ENCODE measurements around the gene FKBP8.

The FKBP8 gene

DNA sequence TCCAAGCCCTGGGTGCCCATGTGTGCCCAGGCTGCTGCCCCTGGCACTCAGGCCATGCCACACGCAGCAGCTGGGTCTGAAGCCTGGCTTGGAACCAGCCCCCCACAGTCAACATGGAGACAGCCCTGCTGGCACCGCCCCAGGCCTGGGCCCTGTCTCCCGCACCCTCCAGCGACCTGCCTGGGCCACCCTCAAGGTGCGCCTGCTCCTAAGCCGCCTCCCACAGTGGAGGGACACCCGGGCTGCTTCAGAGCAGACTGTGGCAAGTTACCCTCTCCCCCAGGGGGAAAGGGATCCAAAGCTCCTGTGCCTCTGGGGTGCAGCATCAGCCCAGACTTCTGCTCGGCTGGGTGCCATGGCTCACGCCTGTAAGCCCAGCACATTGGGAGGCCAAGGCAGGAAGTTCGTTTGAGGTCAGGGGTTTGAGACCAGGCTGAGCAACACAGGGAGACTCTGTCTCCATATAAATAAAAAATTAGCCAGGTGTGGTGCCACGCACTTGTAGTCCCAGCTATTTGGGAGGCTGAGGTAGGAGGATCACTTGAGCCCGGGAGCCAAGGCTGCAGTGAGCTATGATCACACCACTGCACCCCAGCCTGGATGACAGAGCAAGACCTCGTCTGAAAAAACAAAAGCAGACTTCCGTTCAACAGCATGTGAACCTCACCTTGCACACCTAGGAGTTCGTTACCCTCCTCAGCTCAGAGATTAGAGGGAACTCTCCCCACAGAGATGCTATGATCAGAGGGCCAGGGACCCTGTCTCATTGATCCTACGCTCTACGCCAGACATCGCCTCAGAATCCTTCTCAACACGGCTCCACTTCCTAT lies 37.1 kb downstream of the FKBP8 start:
- no peak overlapping the region for H3K4me3 ChIP-seq (ENCODE audit: low read depth, low read length)

DNA sequence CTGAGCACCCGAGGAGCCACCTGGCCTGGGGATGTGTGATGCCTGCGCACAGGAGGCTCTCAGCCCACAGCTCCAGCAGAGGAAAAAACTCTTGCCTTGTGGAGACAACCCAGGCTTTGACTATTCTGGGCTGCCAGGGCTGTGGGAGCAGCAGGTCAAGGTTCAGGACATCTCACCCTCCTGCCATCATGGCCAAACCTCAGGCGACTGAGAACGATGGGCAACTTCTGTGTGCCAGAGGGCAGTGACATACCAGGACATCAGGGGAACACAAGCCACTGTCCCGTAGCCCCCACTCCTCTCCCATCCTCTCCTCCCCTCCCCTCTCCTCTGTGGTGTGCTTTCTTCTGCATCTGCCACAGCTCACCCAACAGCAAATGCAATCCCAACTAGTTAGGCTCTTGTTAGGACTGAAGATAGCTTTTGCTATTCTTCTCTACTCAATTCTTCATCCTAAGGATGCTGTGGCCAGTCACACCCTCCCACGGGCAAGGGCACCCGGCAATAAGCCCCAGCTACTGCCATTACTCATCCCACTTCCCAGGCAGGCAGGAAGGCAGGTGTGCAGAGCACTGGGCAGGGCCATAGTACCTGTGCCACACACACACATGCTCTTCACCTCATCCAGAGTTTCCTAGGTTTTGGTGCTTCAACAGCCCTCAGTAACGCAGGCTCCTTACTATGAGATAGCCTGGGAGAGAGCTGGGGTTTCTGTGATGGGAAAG lies 38.3 kb downstream of the FKBP8 start:
- H3K4me3 ChIP-seq (ENCODE audit: low read depth, low read length) = no peak overlapping the region
- no peaks in the 10 kb centered on the region for H3K27me3 ChIP-seq
- no peak for DNase-seq
- peaks cover 23% of the 10 kb centered on the region for H3K4me1 ChIP-seq
- H3K36me3 ChIP-seq = no peaks in the 10 kb centered on the region
- no peaks in the 10 kb centered on the region for H3K9me3 ChIP-seq
- TF ChIP-seq, protein P1, sequence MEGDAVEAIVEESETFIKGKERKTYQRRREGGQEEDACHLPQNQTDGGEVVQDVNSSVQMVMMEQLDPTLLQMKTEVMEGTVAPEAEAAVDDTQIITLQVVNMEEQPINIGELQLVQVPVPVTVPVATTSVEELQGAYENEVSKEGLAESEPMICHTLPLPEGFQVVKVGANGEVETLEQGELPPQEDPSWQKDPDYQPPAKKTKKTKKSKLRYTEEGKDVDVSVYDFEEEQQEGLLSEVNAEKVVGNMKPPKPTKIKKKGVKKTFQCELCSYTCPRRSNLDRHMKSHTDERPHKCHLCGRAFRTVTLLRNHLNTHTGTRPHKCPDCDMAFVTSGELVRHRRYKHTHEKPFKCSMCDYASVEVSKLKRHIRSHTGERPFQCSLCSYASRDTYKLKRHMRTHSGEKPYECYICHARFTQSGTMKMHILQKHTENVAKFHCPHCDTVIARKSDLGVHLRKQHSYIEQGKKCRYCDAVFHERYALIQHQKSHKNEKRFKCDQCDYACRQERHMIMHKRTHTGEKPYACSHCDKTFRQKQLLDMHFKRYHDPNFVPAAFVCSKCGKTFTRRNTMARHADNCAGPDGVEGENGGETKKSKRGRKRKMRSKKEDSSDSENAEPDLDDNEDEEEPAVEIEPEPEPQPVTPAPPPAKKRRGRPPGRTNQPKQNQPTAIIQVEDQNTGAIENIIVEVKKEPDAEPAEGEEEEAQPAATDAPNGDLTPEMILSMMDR (IDR thresholded peaks at IDR 0.05; ENCODE audit: low read depth, low read length) = no peak

More for the DNA sequence above, 37.1 kb downstream of the FKBP8 start:
- H3K27me3 ChIP-seq = no peaks in the 10 kb centered on the region
- TF ChIP-seq, protein P1 (IDR thresholded peaks at IDR 0.05; ENCODE audit: low read depth, low read length) = no peak
- H3K4me1 ChIP-seq = peaks cover 23% of the 10 kb centered on the region
- H3K36me3 ChIP-seq = no peaks in the 10 kb centered on the region
- H3K9me3 ChIP-seq = no peaks in the 10 kb centered on the region
- no peak for DNase-seq

DNA sequence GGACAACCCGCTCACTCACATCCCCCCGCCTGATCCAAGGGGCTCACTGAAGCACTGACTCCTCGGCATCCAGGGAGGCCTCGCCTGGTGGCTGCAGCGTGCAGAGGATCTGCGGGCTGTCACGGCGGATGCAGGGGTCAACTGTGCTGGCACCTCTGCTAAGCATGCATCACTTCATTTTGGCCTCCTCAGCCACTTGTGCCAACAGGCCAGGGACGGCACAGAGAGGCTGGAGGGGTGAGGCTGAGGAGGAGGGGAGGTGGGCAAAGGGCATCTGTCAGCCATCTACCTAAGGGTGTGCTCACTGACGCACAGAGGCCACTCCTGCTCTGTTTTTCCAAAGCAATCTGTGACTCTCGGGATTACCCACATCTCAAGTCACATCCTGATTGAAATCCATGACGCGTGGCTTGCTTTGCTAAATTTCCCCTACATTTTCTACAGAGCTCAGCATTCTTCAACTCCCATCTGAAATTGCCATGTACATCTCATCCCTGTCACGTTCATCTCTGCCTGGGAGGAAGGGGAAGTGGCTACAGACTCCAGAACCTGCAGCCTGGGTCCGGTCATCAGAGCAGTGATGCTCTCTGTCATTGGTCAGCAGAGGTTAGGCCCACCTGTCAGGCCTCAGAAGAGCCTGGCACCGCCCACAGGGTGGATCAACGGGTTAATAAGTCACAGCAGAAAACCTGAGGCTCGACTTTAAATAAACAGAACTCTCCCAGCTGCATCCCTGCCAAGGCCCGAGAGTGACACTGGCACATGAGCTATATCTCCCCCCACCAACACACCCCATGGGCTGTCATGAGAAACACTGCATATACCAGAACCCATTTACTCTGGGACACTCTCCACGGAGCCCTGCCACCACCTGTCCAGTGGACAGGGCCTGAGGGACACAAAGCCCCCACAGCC lies 39.1 kb downstream of the FKBP8 start:
- Histone ChIP-seq H3K36me3 (no peaks in the 10 kb centered on the region), H3K27me3 (no peaks in the 10 kb centered on the region), H3K4me1 (peaks cover 23% of the 10 kb centered on the region), H3K4me3 (ENCODE audit: low read depth, low read length) (no peak overlapping the region), H3K9me3 (no peaks in the 10 kb centered on the region)
- TF ChIP-seq, protein P1 (IDR thresholded peaks at IDR 0.05; ENCODE audit: low read depth, low read length) = no peak
- DNase-seq = no peak

DNA sequence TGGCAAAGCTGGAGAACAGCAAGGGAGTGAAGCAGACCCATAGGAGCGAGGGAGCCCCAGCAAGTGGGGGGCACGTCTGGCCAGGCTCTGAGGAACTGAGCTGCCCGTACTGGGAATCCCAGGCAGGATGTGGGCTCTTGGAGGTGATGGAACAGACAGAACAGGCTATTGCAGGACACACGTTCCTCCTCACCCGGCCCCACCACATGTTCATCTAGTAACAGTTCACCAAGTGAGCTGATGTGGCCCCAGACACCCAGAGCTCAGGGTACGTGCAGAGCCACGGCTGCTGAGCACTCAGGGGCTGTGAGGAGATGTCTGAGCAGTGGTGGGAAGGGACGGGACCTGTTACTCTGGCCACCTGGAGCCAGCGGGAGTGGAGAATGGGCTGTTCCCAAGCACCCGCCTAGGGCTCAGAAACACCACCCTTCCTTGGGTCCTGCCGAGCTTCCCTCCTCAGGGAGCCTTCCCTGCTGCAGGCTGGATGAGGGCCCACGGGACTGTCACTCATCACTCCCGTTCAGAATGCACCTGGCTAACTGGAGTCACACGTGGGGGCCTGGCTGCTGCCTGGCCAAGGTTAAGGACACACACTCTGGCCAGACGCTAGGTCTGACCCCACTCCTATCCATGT lies 39.9 kb downstream of the FKBP8 start:
- Histone ChIP-seq H3K36me3 (no peaks in the 10 kb centered on the region), H3K27me3 (no peaks in the 10 kb centered on the region), H3K9me3 (no peaks in the 10 kb centered on the region), H3K4me1 (peaks cover 23% of the 10 kb centered on the region), H3K4me3 (ENCODE audit: low read depth, low read length) (no peak overlapping the region)
- TF ChIP-seq, protein P1 (IDR thresholded peaks at IDR 0.05; ENCODE audit: low read depth, low read length) = no peak
- no peak for DNase-seq

DNA sequence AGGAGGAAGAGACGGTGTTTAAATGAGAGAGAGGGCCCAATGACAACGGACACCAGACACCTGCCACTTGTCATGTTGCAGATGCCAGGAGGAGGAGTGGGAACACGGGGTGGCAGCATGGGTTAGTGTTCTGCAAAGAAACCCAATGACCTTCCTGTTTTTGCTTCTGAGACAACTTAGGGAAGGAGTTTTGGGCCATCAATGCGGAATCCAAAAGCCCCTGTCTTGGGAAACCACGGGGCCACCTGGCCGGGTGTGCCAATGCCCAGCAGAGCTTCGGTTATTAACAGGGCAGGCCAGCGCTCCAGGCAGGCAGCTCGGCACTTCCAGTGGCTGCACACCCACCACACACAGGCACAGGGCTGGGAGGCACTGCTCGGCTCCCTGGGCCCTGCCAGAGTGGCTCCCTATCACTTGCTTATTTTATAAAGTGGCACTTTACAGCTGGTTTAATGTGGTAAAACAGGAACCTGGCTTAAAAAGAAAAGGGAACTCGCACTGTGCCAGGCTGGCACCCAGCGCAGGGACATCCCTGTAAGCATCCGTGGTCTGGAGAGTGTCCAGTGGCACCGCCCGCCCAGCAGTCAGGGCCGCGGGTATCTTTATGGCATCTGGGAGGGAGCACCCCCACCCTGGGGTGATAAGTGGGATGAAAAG lies 40.6 kb downstream of the FKBP8 start:
- H3K9me3 ChIP-seq = no peaks in the 10 kb centered on the region
- peaks cover 21% of the 10 kb centered on the region for H3K4me1 ChIP-seq
- TF ChIP-seq, protein P1 (IDR thresholded peaks at IDR 0.05; ENCODE audit: low read depth, low read length) = no peak

More for the DNA sequence above, 40.6 kb downstream of the FKBP8 start:
- no peaks in the 10 kb centered on the region for H3K27me3 ChIP-seq
- no peak overlapping the region for H3K4me3 ChIP-seq (ENCODE audit: low read depth, low read length)
- no peaks in the 10 kb centered on the region for H3K36me3 ChIP-seq
- DNase-seq = no peak

Measured in BE2C (cell line).